Keratinocyte (primary cell): ENCODE data around the gene GNB1L. TPM values are rescaled to one million over a fixed set of nuclear protein-coding genes. Genes with fewer than 3 reads are reported as not detected.

Source experiments
- DNase-seq: peaks from one replicate; pipeline ENCODE4 v3.0.0-alpha.2; 2011; ENCODE audit warnings: low read depth, missing footprints, low spot score
- FAIRE-seq: peaks from 2 replicates; lab custom pipeline; 2011; peaks lifted over from hg19 to GRCh38; lab: Jason Lieb, UNC
- H2AFZ ChIP-seq: 2 replicates; pipeline ENCODE4 v1.6.0; 2012; ENCODE audit warnings: low read length, control low read depth, inconsistent platforms; ENCODE audit not compliant: control insufficient read depth
- H3K27ac ChIP-seq: 2 replicates; pipeline ENCODE4 v1.5.1; 2011; ENCODE audit warnings: low read length; ENCODE audit not compliant: control insufficient read depth, insufficient read depth
- H3K27me3 ChIP-seq: 3 replicates; pipeline ENCODE4 v1.6.0; 2011; ENCODE audit warnings: low read length; ENCODE audit not compliant: control insufficient read depth, insufficient read depth; ENCODE audit errors: extremely low read depth
- H3K36me3 ChIP-seq, 2 experiments: 2 replicates in 1 of 2; 3 replicates in 1 of 2; pipeline ENCODE4 v1.5.1; 2011; ENCODE audit warnings: low read length in 2 of 2, mild to moderate bottlenecking in 1 of 2; ENCODE audit not compliant: control insufficient read depth in 2 of 2, insufficient read depth in 2 of 2; ENCODE audit errors: extremely low read depth in 1 of 2
- H3K4me1 ChIP-seq: 3 replicates; pipeline ENCODE4 v1.5.1; 2011; ENCODE audit warnings: low read length; ENCODE audit not compliant: control insufficient read depth, insufficient read depth; ENCODE audit errors: extremely low read depth
- H3K4me2 ChIP-seq: 3 replicates; pipeline ENCODE4 v1.6.0; 2011; ENCODE audit warnings: low read depth, low read length; ENCODE audit not compliant: control insufficient read depth, insufficient read depth; ENCODE audit errors: extremely low read depth
- H3K4me3 ChIP-seq, 3 experiments: fragments of 200-600 bp in 1 of 3; sonication (generic) in 1 of 3; 2 replicates in 2 of 3; 3 replicates in 1 of 3; pipeline ENCODE4 v1.5.1; 2011 to 2016; ENCODE audit warnings: low read length in 3 of 3, mild to moderate bottlenecking in 3 of 3, control low read depth in 2 of 3, inconsistent platforms in 1 of 3, low read depth in 1 of 3, mixed read lengths in 1 of 3, mixed run types in 1 of 3, moderate library complexity in 1 of 3; ENCODE audit not compliant: control insufficient read depth in 2 of 3, insufficient read depth in 2 of 3; ENCODE audit errors: extremely low read depth in 1 of 3
- H3K79me2 ChIP-seq: 2 replicates; pipeline ENCODE4 v1.6.0; 2012; ENCODE audit warnings: low read length; ENCODE audit not compliant: control insufficient read depth, insufficient read depth
- H3K9ac ChIP-seq: 3 replicates; pipeline ENCODE4 v1.6.0; 2011; ENCODE audit warnings: low read length; ENCODE audit not compliant: control insufficient read depth, insufficient read depth; ENCODE audit errors: extremely low read depth
- H3K9me1 ChIP-seq: 3 replicates; pipeline ENCODE4 v1.6.0; 2011; ENCODE audit warnings: low read length; ENCODE audit not compliant: control insufficient read depth, insufficient read depth; ENCODE audit errors: extremely low read depth
- H3K9me3 ChIP-seq: 2 replicates; pipeline ENCODE4 v1.5.1; 2012; ENCODE audit warnings: low read depth, low read length; ENCODE audit not compliant: control insufficient read depth
- H4K20me1 ChIP-seq: 3 replicates; pipeline ENCODE4 v1.6.0; 2011; ENCODE audit warnings: low read length; ENCODE audit not compliant: control insufficient read depth, insufficient read depth; ENCODE audit errors: extremely low read depth
- CTCF ChIP-seq, 3 experiments: IDR thresholded peaks in 1 of 3; conservative IDR thresholded peaks in 1 of 3; optimal IDR thresholded peaks in 1 of 3; 2 replicates in 2 of 3; 3 replicates in 1 of 3; pipeline versions ENCODE3 to v1.5.1; 2011; ENCODE audit warnings: low read length in 3 of 3, mild to moderate bottlenecking in 3 of 3, moderate library complexity in 2 of 3, control low read depth in 1 of 3, inconsistent platforms in 1 of 3; ENCODE audit not compliant: insufficient read depth in 2 of 3; ENCODE audit errors: extremely low read depth in 1 of 3
- EZH2 ChIP-seq: IDR thresholded peaks from one replicate; pipeline ENCODE4 v1.6.1; 2012; ENCODE audit warnings: inconsistent platforms, mild to moderate bottlenecking, low read length, moderate library complexity
- dilution Hi-C: fragments of 300-500 bp; cut with MboI; formaldehyde crosslinking; loops from one replicate; pipeline ENCODE4 v1.7.0; 2020; ENCODE audit warnings: low sequenced_read_pairs; ENCODE audit not compliant: extremely low pct_ligation_motif_present
- polyA plus RNA-seq, 5 experiments: library from polyadenylated mRNA; depleted of rRNA in 3 of 5; stranded (reverse) in 3 of 5; stranded (forward) in 1 of 5; unstranded in 1 of 5; fragments of >200 nt; gene quantifications; 1 replicate in 1 of 5; 2 replicates in 3 of 5; 3 replicates in 1 of 5; pipeline versions ENCODE4 v1.2.1 to v1.2.3, GENCODE V29; 2011 to 2012; ENCODE audit warnings: missing spikeins in 2 of 5, low read depth in 1 of 5, low replicate concordance in 1 of 5

GNB1L gene
- polyA plus RNA-seq, 1 donor (not counting 4 experiments of a cell fraction or from before 2014, with no cell fraction given), result 2.0 TPM

- peak in 1 of 3 experiments; percentile 33 for TF ChIP-seq CTCF (optimal IDR thresholded peaks at IDR 0.05 in 1 of 3, IDR thresholded peaks at IDR 0.05 in 1 of 3, conservative IDR thresholded peaks at IDR 0.05 in 1 of 3; ENCODE audit: extremely low read depth in 1 of 3, insufficient read depth in 2 of 3, low read length in 3 of 3)
- no peak for TF ChIP-seq EZH2
- FAIRE-seq (no peak), DNase-seq (no peak)
- H3K4me1 ChIP-seq, result peaks cover 17% of the 10 kb centered on the region
- H3K9me3 ChIP-seq, result no peaks in the 10 kb centered on the region
- no peak overlapping the region for H2AFZ ChIP-seq
- no peaks in the 10 kb centered on the region for H3K36me3 ChIP-seq
- no peak overlapping the region for H3K4me3 ChIP-seq
- H3K27ac ChIP-seq, result no peak overlapping the region
- H3K79me2 ChIP-seq, result no peaks in the 10 kb centered on the region
- no peaks in the 10 kb centered on the region for H4K20me1 ChIP-seq
- H3K9ac ChIP-seq, result no peak overlapping the region
- dilution Hi-C loops, result no loop called here
- no peaks in the 10 kb centered on the region for H3K27me3 ChIP-seq
- H3K9me1 ChIP-seq, result peaks cover 4% of the 10 kb centered on the region
- H3K4me2 ChIP-seq, result no peak overlapping the region
These were observed 33.7 kb downstream of the GNB1L start for GRCh38 chr22:19820880-19821522.

GRCh38 chr22:19819911-19820879 is 34.5 kb downstream of the GNB1L start:
- H3K27ac ChIP-seq, result no peak overlapping the region
- H3K36me3 ChIP-seq, result no peaks in the 10 kb centered on the region
- FAIRE-seq, result no peak
- no peaks in the 10 kb centered on the region for H3K9me3 ChIP-seq
- peaks cover 21% of the 10 kb centered on the region for H3K4me1 ChIP-seq
- no peaks in the 10 kb centered on the region for H4K20me1 ChIP-seq
- no peak for DNase-seq
- no peak for TF ChIP-seq EZH2
- no peak for TF ChIP-seq CTCF (optimal IDR thresholded peaks at IDR 0.05 in 1 of 3, IDR thresholded peaks at IDR 0.05 in 1 of 3, conservative IDR thresholded peaks at IDR 0.05 in 1 of 3; ENCODE audit: extremely low read depth in 1 of 3, insufficient read depth in 2 of 3, low read length in 3 of 3)
- peaks cover 4% of the 10 kb centered on the region for H3K9me1 ChIP-seq
- dilution Hi-C loops, result no loop called here
- H3K79me2 ChIP-seq, result no peaks in the 10 kb centered on the region
- no peak overlapping the region for H3K4me2 ChIP-seq
- H3K4me3 ChIP-seq, result no peak overlapping the region
- no peak overlapping the region for H2AFZ ChIP-seq
- H3K27me3 ChIP-seq, result no peaks in the 10 kb centered on the region
- no peak overlapping the region for H3K9ac ChIP-seq
